Measurements from ENCODE around the gene IL22RA1. TPM values are rescaled to one million over a fixed set of nuclear protein-coding genes. Genes with fewer than 3 reads are reported as not detected.

IL22RA1 gene
- total RNA-seq, 4 donors from 2014 or later: 0.12 to 1.2 (median 0.39) TPM

GRCh38 chr1:24186031-24186710 lies 43.2 kb upstream of the IL22RA1 start:
- DNase-seq (ENCODE audit: low spot score) (no peak), ATAC-seq (ENCODE audit: low FRiP score) (peak; percentile 16)
- TF ChIP-seq CTCF (IDR thresholded peaks at IDR 0.05): no peak

GRCh38 chr1:24185076-24185475 lies 42.1 kb upstream of the IL22RA1 start:
- DNase-seq (ENCODE audit: low spot score): no peak

GRCh38 chr1:24182061-24182460 lies 39.1 kb upstream of the IL22RA1 start:
- ATAC-seq (ENCODE audit: low FRiP score) (no peak), DNase-seq (ENCODE audit: low spot score) (no peak)
- TF ChIP-seq CTCF (IDR thresholded peaks at IDR 0.05): no peak

More at GRCh38 chr1:24185076-24185475, 42.1 kb upstream of the IL22RA1 start:
- no peak for TF ChIP-seq CTCF (IDR thresholded peaks at IDR 0.05)
- ATAC-seq (ENCODE audit: low FRiP score): no peak

- TF ChIP-seq CTCF (IDR thresholded peaks at IDR 0.05): no peak
- ATAC-seq (ENCODE audit: low FRiP score) (no peak), DNase-seq (ENCODE audit: low spot score) (no peak)
Measured at GRCh38 chr1:24181619-24182018, 38.7 kb upstream of the IL22RA1 start.

GRCh38 chr1:24180676-24181075 lies 37.7 kb upstream of the IL22RA1 start:
- TF ChIP-seq CTCF (IDR thresholded peaks at IDR 0.05): no peak
- ATAC-seq (ENCODE audit: low FRiP score) (no peak), DNase-seq (ENCODE audit: low spot score) (no peak)

GRCh38 chr1:24179251-24179840 lies 36.4 kb upstream of the IL22RA1 start:
- DNase-seq (ENCODE audit: low spot score): no peak
- peak; percentile 10 for ATAC-seq (ENCODE audit: low FRiP score)

More at GRCh38 chr1:24179251-24179840, 36.4 kb upstream of the IL22RA1 start:
- no peak for TF ChIP-seq CTCF (IDR thresholded peaks at IDR 0.05)

Data from omental fat pad (tissue), 4 donors.